HepG2 (cell line): Measurements from ENCODE around the gene METTL16. TPM values are rescaled to one million over a fixed set of nuclear protein-coding genes. Genes with fewer than 3 reads are reported as not detected.

Experiments used
- AHR ChIP-seq: IDR thresholded peaks from 2 replicates; pipeline ENCODE4 v1.6.1; 2018; ENCODE audit warnings: missing genetic modification reagents, missing compliant biosample characterization
- ARNT2 ChIP-seq: sonication (generic); formaldehyde crosslinking; IDR thresholded peaks from 2 replicates; pipeline ENCODE4 v1.8.0; 2022; ENCODE audit warnings: mild to moderate bottlenecking, low read depth, missing genetic modification reagents, moderate library complexity
- CC2D1A ChIP-seq: sonication (generic); formaldehyde crosslinking; IDR thresholded peaks from 2 replicates; pipeline ENCODE4 v1.8.1; 2023; ENCODE audit warnings: mild to moderate bottlenecking, missing genetic modification reagents
- CCDC6 ChIP-seq: sonication (generic); formaldehyde crosslinking; IDR thresholded peaks from 2 replicates; pipeline ENCODE4 v1.8.1; 2022; ENCODE audit warnings: mild to moderate bottlenecking, missing genetic modification reagents, moderate library complexity
- CENPX ChIP-seq: sonication (generic); formaldehyde crosslinking; IDR thresholded peaks from 2 replicates; pipeline ENCODE4 v1.9.0; 2021; ENCODE audit warnings: mild to moderate bottlenecking, missing genetic modification reagents, moderate library complexity
- FOXA1 ChIP-seq, 2 experiments: fragments of 450-650 bp in 1 of 2; sonication (generic) in 1 of 2; formaldehyde crosslinking in 1 of 2; IDR thresholded peaks; 2 replicates each; pipeline versions ENCODE4 v1.4.0 to v1.6.1; 2016 to 2020; ENCODE audit warnings: missing genetic modification reagents in 1 of 2
- FOXA3 ChIP-seq: IDR thresholded peaks from 2 replicates; pipeline ENCODE4 v1.6.1; 2016; ENCODE audit warnings: missing genetic modification reagents, missing compliant biosample characterization
- GTF3A ChIP-seq: sonication (generic); formaldehyde crosslinking; conservative IDR thresholded peaks from 2 replicates; pipeline ENCODE4 v1.4.0; 2020; ENCODE audit warnings: mild to moderate bottlenecking, missing genetic modification reagents
- HNRNPLL ChIP-seq: fragments of 200-400 bp; formaldehyde crosslinking; IDR thresholded peaks from 2 replicates; pipeline ENCODE4 v1.6.1; 2017; ENCODE audit warnings: mild to moderate bottlenecking, low read depth, low read length; ENCODE audit not compliant: poor library complexity, severe bottlenecking
- KMT2B ChIP-seq: IDR thresholded peaks from 2 replicates; pipeline ENCODE4 v1.6.1; 2016; ENCODE audit warnings: missing genetic modification reagents, missing compliant biosample characterization
- NFATC3 ChIP-seq: sonication (generic); formaldehyde crosslinking; IDR thresholded peaks from 2 replicates; pipeline ENCODE4 v1.5.1; 2020; ENCODE audit warnings: mild to moderate bottlenecking, missing genetic modification reagents
- NR2C2 ChIP-seq: sonication (generic); formaldehyde crosslinking; IDR thresholded peaks from 2 replicates; pipeline ENCODE4 v1.4.0; 2020; ENCODE audit warnings: missing genetic modification reagents, mild to moderate bottlenecking, moderate library complexity, borderline replicate concordance
- POLR2AphosphoS5 ChIP-seq: IDR thresholded peaks from 2 replicates; pipeline ENCODE4 v1.6.1; 2012; ENCODE audit warnings: low read depth, low read length
- SMYD3 ChIP-seq: sonication (generic); formaldehyde crosslinking; IDR thresholded peaks from 2 replicates; pipeline ENCODE4 v1.8.1; 2023; ENCODE audit warnings: mild to moderate bottlenecking, missing genetic modification reagents
- SRSF9 ChIP-seq: fragments of 200-400 bp; formaldehyde crosslinking; IDR thresholded peaks from 2 replicates; pipeline ENCODE4 v1.6.1; 2018; ENCODE audit warnings: borderline replicate concordance, mild to moderate bottlenecking, low read depth, low read length; ENCODE audit not compliant: insufficient read depth, poor library complexity, severe bottlenecking
- WIZ ChIP-seq: sonication (generic); formaldehyde crosslinking; IDR thresholded peaks from 2 replicates; pipeline ENCODE4 v1.5.1; 2020; ENCODE audit warnings: mild to moderate bottlenecking, missing genetic modification reagents
- ZBTB8A ChIP-seq: sonication (generic); formaldehyde crosslinking; IDR thresholded peaks from 2 replicates; pipeline ENCODE4 v1.4.0; 2020; ENCODE audit warnings: mild to moderate bottlenecking, low read depth, missing genetic modification reagents, borderline replicate concordance
- ZNF501 ChIP-seq: sonication (generic); formaldehyde crosslinking; IDR thresholded peaks from 2 replicates; pipeline ENCODE4 v1.5.1; 2020; ENCODE audit warnings: mild to moderate bottlenecking, moderate library complexity, missing genetic modification reagents
- ZNF792 ChIP-seq: IDR thresholded peaks from 2 replicates; pipeline ENCODE4 v1.6.1; 2016
- ZNF891 ChIP-seq: sonication (generic); formaldehyde crosslinking; IDR thresholded peaks from 2 replicates; pipeline ENCODE4 v1.5.0; 2020; ENCODE audit warnings: mild to moderate bottlenecking, missing genetic modification reagents
- polyA plus RNA-seq, 8 experiments: library from polyadenylated mRNA; depleted of rRNA in 3 of 8; stranded (reverse) in 7 of 8; unstranded in 1 of 8; fragments of >200 nt; fragmentation: Illumina TruSeq in 4 of 8; extraction: Trizol in 4 of 8; gene quantifications; 2 replicates each; pipeline versions ENCODE4 v1.2.1 to v1.2.3, GENCODE V29; 2011 to 2016; ENCODE audit warnings: low read depth in 4 of 8, missing spikeins in 1 of 8, mixed read lengths in 1 of 8; ENCODE audit not compliant: insufficient read depth in 1 of 8
- total RNA-seq, 5 experiments: library from RNA; depleted of rRNA; stranded (reverse); fragments of >200 nt; fragmentation: Illumina TruSeq; extraction: Trizol; gene quantifications; 2 replicates each; pipeline ENCODE4 v1.2.3, GENCODE V29; 2016; ENCODE audit warnings: low read depth in 1 of 5
- TF ChIP-seq, protein P1 (sequence below): sonication (generic); formaldehyde crosslinking; conservative IDR thresholded peaks from 2 replicates; pipeline ENCODE4 v1.8.0; 2022; ENCODE audit warnings: missing genetic modification reagents
- TF ChIP-seq, protein P2 (sequence below): IDR thresholded peaks from 2 replicates; pipeline ENCODE4 v1.6.1; 2016; ENCODE audit warnings: missing biosample characterization, missing genetic modification reagents, low read depth
- TF ChIP-seq, protein P3 (sequence below): sonication (generic); formaldehyde crosslinking; IDR thresholded peaks from 2 replicates; pipeline ENCODE4 v1.4.0; 2020; ENCODE audit warnings: missing genetic modification reagents; ENCODE audit errors: not compliant biosample characterization
- TF ChIP-seq, protein P4 (sequence below): sonication (generic); formaldehyde crosslinking; IDR thresholded peaks from 2 replicates; pipeline ENCODE4 v1.5.0; 2020; ENCODE audit warnings: missing genetic modification reagents

The METTL16 gene
- total and polyA plus RNA-seq, 2 of the 13 experiments (the other 11 are each of a cell fraction or from before 2014, with no cell fraction given) = 11.6 to 18.5 TPM

DNA sequence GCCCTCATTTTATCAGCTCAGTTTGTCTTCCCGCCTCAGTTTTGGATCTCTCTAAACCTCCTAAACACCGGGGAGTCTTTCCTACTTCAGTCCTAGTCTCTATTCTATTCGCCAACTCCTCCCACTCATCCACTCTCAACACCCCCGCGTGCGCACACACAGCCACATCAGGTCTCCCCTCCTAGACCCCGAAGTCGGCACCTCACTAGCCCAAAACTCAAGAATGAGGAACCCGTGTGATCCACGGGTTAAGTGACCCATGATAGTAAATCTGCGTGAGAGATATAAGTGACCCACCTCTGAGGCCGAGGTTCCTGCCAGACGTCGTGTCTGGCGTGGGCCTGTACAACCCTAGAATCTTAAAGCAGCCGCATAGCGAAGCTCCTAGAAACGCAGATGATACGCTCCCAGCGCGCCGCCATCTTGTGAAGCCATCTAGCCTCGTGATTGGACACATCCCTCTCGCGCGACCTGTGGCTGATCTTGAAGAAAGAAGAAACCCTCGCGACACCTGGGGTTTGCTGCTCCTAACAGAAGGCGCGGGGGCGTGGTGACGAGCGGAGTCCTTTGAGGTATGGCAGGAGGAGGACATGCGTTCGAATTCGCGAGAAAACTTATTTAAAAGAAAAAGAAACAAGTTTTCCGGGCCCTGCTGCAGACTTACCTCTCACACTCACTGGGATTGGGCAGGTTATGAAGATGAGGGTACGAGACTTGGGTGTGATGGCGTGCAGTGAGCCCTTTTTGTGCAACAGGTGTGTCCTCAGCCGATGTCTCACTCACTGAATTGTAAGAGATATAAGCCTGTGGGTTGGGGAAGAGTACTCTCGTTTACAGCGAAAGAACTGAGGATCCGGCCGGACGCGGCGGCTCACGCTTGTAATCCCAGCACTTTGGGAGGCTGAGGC, at the start of gene METTL16 (continued):
- TF ChIP-seq, protein P1, sequence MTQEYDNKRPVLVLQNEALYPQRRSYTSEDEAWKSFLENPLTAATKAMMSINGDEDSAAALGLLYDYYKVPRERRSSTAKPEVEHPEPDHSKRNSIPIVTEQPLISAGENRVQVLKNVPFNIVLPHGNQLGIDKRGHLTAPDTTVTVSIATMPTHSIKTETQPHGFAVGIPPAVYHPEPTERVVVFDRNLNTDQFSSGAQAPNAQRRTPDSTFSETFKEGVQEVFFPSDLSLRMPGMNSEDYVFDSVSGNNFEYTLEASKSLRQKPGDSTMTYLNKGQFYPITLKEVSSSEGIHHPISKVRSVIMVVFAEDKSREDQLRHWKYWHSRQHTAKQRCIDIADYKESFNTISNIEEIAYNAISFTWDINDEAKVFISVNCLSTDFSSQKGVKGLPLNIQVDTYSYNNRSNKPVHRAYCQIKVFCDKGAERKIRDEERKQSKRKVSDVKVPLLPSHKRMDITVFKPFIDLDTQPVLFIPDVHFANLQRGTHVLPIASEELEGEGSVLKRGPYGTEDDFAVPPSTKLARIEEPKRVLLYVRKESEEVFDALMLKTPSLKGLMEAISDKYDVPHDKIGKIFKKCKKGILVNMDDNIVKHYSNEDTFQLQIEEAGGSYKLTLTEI (CRISPR knock-in tag) = no peak
- no peak for TF ChIP-seq WIZ (CRISPR knock-in tag)
- TF ChIP-seq, protein P2, sequence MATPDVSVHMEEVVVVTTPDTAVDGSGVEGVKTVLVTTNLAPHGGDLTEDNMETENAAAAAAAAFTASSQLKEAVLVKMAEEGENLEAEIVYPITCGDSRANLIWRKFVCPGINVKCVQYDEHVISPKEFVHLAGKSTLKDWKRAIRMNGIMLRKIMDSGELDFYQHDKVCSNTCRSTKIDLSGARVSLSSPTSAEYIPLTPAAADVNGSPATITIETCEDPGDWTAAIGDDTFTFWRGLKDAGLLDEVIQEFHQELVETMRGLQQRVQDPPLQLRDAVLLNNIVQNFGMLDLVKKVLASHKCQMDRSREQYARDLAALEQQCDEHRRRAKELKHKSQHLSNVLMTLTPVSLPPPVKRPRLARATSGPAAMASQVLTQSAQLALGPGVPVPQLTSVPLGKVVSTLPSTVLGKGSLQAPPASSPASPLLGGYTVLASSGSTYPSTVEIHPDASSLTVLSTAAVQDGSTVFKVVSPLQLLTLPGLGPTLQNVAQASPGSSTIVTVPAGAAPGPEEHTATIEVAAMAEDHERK (CRISPR knock-in tag) = no peak
- peak; percentile 75; the same call in 1 of the 2 replicates for TF ChIP-seq KMT2B (CRISPR knock-in tag)
- no peak for TF ChIP-seq NFATC3 (CRISPR knock-in tag)
- no peak for TF ChIP-seq GTF3A (CRISPR knock-in tag)
- TF ChIP-seq, protein P3, sequence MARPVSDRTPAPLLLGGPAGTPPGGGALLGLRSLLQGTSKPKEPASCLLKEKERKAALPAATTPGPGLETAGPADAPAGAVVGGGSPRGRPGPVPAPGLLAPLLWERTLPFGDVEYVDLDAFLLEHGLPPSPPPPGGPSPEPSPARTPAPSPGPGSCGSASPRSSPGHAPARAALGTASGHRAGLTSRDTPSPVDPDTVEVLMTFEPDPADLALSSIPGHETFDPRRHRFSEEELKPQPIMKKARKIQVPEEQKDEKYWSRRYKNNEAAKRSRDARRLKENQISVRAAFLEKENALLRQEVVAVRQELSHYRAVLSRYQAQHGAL (CRISPR knock-in tag) = no peak
- peak; percentile 72 for TF ChIP-seq HNRNPLL
- TF ChIP-seq CC2D1A (CRISPR knock-in tag) = 0 out of 2 replicates have a peak, but pooled peaks have one; percentile 26
- peak; percentile 51; the same call in 1 of the 2 replicates for TF ChIP-seq ZNF891 (CRISPR knock-in tag)
- peak; percentile 61 for TF ChIP-seq FOXA3 (CRISPR knock-in tag)
- peak; percentile 73; the same call in 1 of the 2 replicates for TF ChIP-seq ZNF792 (CRISPR knock-in tag)
- TF ChIP-seq, protein P4, sequence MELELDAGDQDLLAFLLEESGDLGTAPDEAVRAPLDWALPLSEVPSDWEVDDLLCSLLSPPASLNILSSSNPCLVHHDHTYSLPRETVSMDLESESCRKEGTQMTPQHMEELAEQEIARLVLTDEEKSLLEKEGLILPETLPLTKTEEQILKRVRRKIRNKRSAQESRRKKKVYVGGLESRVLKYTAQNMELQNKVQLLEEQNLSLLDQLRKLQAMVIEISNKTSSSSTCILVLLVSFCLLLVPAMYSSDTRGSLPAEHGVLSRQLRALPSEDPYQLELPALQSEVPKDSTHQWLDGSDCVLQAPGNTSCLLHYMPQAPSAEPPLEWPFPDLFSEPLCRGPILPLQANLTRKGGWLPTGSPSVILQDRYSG (CRISPR knock-in tag) = no peak
- 0 out of 2 replicates have a peak, but pooled peaks have one; percentile 26 for TF ChIP-seq SMYD3 (CRISPR knock-in tag)
- TF ChIP-seq ARNT2 (CRISPR knock-in tag) = peak; percentile 68; the same call in 1 of the 2 replicates
- no peak for TF ChIP-seq SRSF9
- no peak for TF ChIP-seq AHR
- no peak for TF ChIP-seq ZBTB8A (CRISPR knock-in tag)
- TF ChIP-seq CENPX (CRISPR knock-in tag) = no peak
- peak; percentile 96 for TF ChIP-seq ZNF501
- TF ChIP-seq NR2C2 = no peak
- TF ChIP-seq POLR2AphosphoS5 = no peak; the same call in none of the 2 replicates
- TF ChIP-seq FOXA1 (IDR thresholded peaks at IDR 0.05) = no peak
- no peak for TF ChIP-seq FOXA1 (CRISPR knock-in tag; IDR thresholded peaks at IDR 0.05)
- TF ChIP-seq CCDC6 (CRISPR knock-in tag) = no peak
